GM10847 (cell line): ENCODE measurements around the gene PRKCA.

Experiments
- POLR2A ChIP-seq: IDR thresholded peaks from 2 replicates; pipeline ENCODE4 v1.6.1; 2011; ENCODE audit not compliant: insufficient read length; ENCODE audit errors: extremely low read depth

PRKCA gene

GRCh38 chr17:66716236-66717026 lies 414.0 kb downstream of the PRKCA start:
- no peak for TF ChIP-seq POLR2A

- no peak for TF ChIP-seq POLR2A
These were observed 415.2 kb downstream of the PRKCA start for GRCh38 chr17:66717641-66718058.

DNA sequence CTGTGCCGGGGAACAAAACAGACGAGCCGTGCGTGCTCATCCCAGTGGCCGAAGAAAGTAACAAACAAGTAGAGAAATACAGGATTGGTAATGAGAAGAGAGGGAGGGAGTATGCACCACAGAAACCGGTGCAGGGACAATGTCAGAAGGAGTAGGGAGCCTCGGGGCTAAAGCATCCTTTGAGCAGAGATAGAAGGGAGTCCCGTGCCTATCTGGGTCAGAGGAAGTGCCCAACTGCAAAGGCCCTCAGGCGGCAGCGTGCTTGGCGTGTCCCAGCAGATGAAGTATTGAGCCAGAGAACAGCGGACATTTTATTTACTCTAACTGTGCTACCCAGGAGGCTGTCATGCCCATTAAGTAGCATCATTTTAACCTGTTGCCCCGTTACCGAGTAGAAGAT lies 417.6 kb downstream of the PRKCA start:
- no peak for TF ChIP-seq POLR2A

- no peak for TF ChIP-seq POLR2A
These were observed 418.2 kb downstream of the PRKCA start for GRCh38 chr17:66720567-66720966.

GRCh38 chr17:66722341-66722740 lies 419.9 kb downstream of the PRKCA start:
- TF ChIP-seq POLR2A = no peak

DNA sequence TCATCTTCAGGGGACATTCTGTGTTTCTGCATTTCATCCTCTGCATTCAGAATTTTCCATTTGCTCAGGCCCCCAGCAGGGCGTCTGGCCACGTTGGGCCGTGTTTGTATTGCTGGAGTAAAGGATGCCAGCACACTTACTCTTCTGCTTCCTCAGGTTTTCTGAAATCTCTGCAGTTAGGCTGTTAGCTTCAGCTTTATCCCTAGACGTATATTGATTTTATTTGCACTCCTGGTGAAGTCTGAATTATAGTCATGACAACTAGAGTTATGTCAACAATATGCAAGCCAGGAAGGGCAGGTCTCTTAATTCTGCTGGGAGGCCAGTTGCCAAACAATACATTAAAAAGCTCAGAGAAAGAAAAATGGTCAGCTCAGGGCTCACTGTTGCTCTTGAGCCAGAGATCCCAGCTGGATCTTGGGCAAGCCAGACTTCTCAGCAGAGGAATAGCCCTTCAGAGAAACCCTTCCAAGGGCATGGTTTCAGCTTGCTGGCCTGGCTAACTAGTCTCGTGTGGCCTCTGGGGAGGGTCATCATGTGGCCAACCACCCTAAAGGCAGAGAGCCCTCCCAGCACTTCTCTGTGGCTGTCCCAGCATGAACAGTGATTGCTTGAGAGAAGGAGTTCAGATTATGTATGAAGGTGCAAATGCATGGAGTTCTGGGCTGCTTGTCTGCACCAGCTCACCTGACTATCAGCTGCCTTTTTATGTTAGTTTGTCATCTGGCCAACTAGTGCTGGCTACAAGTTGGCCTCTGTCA lies 422.3 kb downstream of the PRKCA start:
- TF ChIP-seq POLR2A = no peak

DNA sequence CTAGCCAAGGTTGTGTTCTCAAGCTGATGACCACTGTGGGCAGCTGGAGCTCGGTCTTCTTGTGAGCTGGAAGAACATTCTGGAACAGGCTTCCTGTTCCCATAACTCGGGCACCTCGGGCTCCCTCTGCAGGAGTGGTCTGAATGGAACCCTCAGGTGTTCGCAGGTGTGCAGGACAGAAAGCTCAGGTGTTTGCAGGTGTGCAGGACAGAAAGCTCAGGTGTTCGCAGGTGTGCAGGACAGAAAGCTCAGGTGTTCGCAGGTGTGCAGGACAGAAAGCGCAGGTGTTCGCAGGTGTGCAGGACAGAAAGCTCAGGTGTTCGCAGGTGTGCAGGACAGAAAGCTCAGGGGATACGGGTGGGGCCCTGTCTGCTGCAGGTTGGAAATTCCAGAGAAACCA lies 423.5 kb downstream of the PRKCA start:
- no peak for TF ChIP-seq POLR2A

- no peak for TF ChIP-seq POLR2A
These were observed 424.0 kb downstream of the PRKCA start for GRCh38 chr17:66726371-66726770.

DNA sequence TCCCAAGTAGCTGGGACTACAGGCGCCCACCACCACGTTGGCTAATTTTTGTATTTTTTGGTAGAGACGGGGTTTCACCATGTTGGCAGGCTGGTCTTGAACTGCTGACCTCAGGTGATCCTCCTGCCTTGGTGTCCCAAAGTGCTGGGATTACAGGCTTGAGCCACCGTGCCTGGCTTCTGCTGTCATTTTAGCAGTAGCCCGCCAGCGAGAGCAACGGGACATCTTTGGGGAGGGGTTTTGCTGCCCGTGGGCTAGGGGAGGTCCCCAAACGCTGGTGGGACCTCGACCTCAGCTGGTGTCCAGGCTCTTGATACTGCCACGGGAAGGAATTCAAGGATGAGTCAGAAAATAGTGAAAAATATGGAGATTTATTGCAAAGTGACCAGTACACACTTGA lies 424.4 kb downstream of the PRKCA start:
- TF ChIP-seq POLR2A = no peak

GRCh38 chr17:66727634-66728570 lies 425.5 kb downstream of the PRKCA start:
- TF ChIP-seq POLR2A = no peak

DNA sequence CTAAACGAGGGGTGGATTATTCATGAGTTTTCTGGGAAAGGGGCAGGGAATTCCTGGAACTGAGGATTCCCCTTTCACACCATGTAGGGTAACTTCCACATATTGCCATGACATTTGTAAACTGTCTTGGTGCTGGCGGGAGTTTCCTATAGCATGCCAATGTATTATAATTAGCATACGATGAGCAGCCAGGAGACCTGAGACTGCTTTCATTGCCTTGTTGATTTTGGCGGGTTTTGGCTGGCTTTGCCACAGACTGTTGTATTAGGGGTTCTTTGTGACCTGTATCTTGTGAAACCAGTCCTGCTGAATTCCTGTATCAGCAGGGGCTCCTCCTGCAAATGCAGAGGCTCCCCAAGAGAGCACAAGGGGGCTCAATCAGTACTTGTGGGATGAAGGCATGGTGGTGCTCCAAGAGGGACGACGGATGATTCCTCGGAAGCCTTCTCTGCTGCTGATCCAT lies 428.1 kb downstream of the PRKCA start:
- TF ChIP-seq POLR2A = no peak

GRCh38 chr17:66733759-66734158 lies 431.3 kb downstream of the PRKCA start:
- no peak for TF ChIP-seq POLR2A

- no peak for TF ChIP-seq POLR2A
These were observed 432.0 kb downstream of the PRKCA start for GRCh38 chr17:66734186-66734943.

DNA sequence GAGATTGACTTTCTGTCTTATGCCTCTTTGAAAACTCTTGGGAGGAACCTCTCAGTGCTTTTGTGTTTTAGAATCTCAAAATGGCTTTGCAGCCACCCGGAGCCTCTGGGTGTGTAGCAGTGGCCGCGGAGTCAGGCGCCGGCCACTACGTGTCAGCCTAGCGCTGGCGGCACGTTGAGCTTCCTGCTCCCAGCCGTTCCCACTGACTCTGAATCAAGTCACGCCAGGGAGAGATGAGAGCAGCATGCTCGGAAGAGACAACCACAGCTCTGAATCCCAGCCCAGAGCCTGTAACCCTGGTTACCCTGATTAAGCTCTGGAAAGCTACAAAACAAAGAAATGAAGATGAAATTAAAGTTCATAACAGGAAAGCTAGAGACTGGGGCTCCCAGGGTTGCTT lies 435.1 kb downstream of the PRKCA start:
- TF ChIP-seq POLR2A = no peak
